ENCODE results near the gene SESN2. TPM values are rescaled to one million over a fixed set of nuclear protein-coding genes. Genes with fewer than 3 reads are reported as not detected.

SESN2 gene
- total RNA-seq, 2 donors from 2014 or later: 12.3 to 15.2 TPM

DNA sequence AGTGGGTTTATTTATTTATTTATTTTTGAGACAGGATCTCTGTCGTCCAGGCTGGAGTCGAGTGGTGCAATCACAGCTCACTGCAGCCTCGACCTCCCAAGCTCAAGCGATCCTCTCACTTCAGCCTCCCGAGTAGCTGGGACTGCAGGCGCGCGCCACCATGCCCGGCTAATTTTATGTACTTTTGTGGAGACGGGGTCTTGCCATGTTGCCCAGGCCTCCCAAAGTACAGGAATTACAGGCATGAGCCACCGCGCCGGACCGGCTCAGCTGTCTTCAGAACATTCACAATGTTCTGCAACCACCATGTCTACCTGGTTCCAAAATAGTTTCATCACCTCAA is 26.1 kb upstream of the SESN2 start:
- DNase-seq: no peak
- H3K36me3 ChIP-seq (ENCODE audit: control insufficient read depth, insufficient read depth, low read length): peaks cover 23% of the 10 kb centered on the region
- WGBS, 2 experiments (ENCODE audit: insufficient coverage in 1 of 2, insufficient read length in 1 of 2): 77 to 87% methylated on average over 3 to 14 of the region's 14 CpGs
- no peak overlapping the region for H3K9ac ChIP-seq (ENCODE audit: extremely low read depth, low read length, poor library complexity, severe bottlenecking)
- no peaks in the 10 kb centered on the region for H3K9me3 ChIP-seq (ENCODE audit: control insufficient read depth, low read length)
- Mint-ChIP-seq H3K9me3 (no peaks in the 10 kb centered on the region), H3K4me1 (peaks cover 4% of the 10 kb centered on the region), H3K4me3 (peak overlapping the region; percentile 99), H3K27me3 (ENCODE audit: insufficient read depth) (no peaks in the 10 kb centered on the region), H3K27ac (no peak overlapping the region), H3K36me3 (ENCODE audit: low read depth) (peaks cover 20% of the 10 kb centered on the region)
- H3K27me3 ChIP-seq (ENCODE audit: control insufficient read depth, insufficient read depth, low read length, poor library complexity, severe bottlenecking): no peaks in the 10 kb centered on the region
- TF ChIP-seq, protein P1, sequence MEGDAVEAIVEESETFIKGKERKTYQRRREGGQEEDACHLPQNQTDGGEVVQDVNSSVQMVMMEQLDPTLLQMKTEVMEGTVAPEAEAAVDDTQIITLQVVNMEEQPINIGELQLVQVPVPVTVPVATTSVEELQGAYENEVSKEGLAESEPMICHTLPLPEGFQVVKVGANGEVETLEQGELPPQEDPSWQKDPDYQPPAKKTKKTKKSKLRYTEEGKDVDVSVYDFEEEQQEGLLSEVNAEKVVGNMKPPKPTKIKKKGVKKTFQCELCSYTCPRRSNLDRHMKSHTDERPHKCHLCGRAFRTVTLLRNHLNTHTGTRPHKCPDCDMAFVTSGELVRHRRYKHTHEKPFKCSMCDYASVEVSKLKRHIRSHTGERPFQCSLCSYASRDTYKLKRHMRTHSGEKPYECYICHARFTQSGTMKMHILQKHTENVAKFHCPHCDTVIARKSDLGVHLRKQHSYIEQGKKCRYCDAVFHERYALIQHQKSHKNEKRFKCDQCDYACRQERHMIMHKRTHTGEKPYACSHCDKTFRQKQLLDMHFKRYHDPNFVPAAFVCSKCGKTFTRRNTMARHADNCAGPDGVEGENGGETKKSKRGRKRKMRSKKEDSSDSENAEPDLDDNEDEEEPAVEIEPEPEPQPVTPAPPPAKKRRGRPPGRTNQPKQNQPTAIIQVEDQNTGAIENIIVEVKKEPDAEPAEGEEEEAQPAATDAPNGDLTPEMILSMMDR (conservative IDR thresholded peaks at IDR 0.05): no peak
- H3K27ac ChIP-seq (ENCODE audit: low read depth, low read length): no peak overlapping the region
- H3K4me3 ChIP-seq (ENCODE audit: low read length): no peak overlapping the region
- H3K4me1 ChIP-seq (ENCODE audit: control insufficient read depth, insufficient read depth, low read length): no peaks in the 10 kb centered on the region

DNA sequence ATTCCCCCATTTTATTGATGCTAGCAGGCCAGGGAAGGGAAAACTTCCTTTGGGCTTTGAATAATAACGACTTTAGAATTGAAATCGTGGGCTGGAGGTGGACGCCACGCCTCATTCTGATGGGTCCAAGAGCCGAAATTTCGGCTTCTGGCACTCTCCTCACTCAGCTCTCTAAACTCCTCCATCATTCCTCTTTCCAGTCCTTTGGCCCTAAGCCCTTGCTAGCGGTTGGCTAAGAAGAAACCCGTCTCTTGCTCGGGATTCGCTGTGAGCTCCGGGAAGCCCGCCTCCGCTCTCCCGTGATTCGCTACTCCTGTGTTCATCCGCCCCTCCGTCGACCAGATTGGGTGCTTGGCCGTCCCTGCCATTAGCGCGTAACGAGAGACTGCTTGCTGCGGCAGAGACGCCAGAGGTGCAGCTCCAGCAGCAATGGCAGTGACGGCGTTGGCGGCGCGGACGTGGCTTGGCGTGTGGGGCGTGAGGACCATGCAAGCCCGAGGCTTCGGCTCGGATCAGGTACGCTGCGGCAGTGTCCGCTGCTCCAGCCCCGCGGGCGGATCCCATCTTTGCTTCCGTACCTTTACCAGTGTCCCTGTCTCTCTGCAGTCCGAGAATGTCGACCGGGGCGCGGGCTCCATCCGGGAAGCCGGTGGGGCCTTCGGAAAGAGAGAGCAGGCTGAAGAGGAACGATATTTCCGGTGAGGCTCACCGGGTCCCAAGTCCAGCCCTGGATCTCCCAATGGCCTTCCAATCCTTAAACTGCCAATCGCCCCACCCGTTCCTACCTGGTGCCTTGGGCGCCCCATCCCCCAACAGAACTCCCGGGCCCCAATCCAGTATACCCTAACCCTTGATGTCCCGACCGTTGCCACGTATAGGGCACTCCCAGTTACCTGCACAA is 23.3 kb upstream of the SESN2 start, which contains the start of gene ATP5IF1:
Gene ATP5IF1 (plus strand): TSS at position 370 of the 901 bp plus-strand sequence. CDS start 60 bp downstream, at position 430.
- no peaks in the 10 kb centered on the region for H3K9me3 Mint-ChIP-seq

DNA sequence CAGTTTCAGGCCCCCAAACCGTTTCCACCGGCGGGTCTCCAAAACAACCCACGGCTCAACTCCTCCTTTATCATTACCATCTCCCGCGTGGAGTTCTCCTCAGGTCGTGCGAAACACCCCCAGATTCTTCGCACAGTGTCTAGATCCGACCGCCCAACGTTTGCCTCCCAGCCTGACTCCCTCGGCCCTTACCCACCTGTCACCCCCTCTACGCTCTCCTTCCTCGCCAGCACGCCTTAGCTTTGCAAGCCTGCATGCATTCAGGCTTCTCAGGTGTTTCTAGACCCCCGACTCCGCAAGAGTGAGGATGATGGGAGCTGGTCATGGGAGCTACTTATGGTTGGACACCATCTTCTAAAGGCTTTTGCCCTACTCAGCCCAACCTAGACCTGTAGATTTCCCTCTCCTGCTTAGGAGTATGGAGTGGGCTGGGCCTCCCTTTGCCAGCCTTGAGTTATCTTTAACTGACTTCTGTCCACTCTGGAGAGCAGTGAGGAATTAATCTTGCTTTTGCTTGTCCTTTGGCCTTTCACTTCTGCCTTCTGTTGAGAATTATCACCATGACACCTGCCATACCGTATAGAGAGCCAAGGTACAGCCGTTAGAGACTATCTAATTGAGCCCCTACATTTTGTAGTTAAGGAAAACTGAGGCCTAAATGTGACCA is 22.5 kb upstream of the SESN2 start:
- TF ChIP-seq, protein P1 (conservative IDR thresholded peaks at IDR 0.05): no peak
- no peaks in the 10 kb centered on the region for H3K4me1 ChIP-seq (ENCODE audit: control insufficient read depth, insufficient read depth, low read length)
- peak overlapping the region; percentile 73 for H3K9ac ChIP-seq (ENCODE audit: extremely low read depth, low read length, poor library complexity, severe bottlenecking)
- H3K27me3 ChIP-seq (ENCODE audit: control insufficient read depth, insufficient read depth, low read length, poor library complexity, severe bottlenecking): no peaks in the 10 kb centered on the region
- 11 to 14% methylated on average over 16 to 20 of the region's 20 CpGs for WGBS, 2 experiments (ENCODE audit: insufficient coverage in 1 of 2, insufficient read length in 1 of 2)
- Mint-ChIP-seq H3K27me3 (ENCODE audit: insufficient read depth) (no peaks in the 10 kb centered on the region), H3K4me1 (peaks cover 6% of the 10 kb centered on the region), H3K27ac (no peak overlapping the region), H3K9me3 (no peaks in the 10 kb centered on the region), H3K36me3 (ENCODE audit: low read depth) (peaks cover 6% of the 10 kb centered on the region), H3K4me3 (no peak overlapping the region)
- DNase-seq: no peak
- H3K27ac ChIP-seq (ENCODE audit: low read depth, low read length): no peak overlapping the region
- peaks cover 10% of the 10 kb centered on the region for H3K36me3 ChIP-seq (ENCODE audit: control insufficient read depth, insufficient read depth, low read length)
- no peaks in the 10 kb centered on the region for H3K9me3 ChIP-seq (ENCODE audit: control insufficient read depth, low read length)
- H3K4me3 ChIP-seq (ENCODE audit: low read length): peak overlapping the region; percentile 94

More for the DNA sequence above, 23.3 kb upstream of the SESN2 start, which contains the start of gene ATP5IF1:
- peak within 1 kb of the TSS; percentile 73 for H3K9ac ChIP-seq (ENCODE audit: extremely low read depth, low read length, poor library complexity, severe bottlenecking)
- peak within 1 kb of the TSS; percentile 94 for H3K4me3 ChIP-seq (ENCODE audit: low read length)
- H3K27me3 ChIP-seq (ENCODE audit: control insufficient read depth, insufficient read depth, low read length, poor library complexity, severe bottlenecking): no peaks in the 10 kb centered on the region
- Mint-ChIP-seq H3K27me3 (ENCODE audit: insufficient read depth) (no peaks in the 10 kb centered on the region), H3K36me3 (ENCODE audit: low read depth) (peaks cover 6% of the 10 kb centered on the region), H3K4me3 (no peak within 1 kb of the TSS), H3K27ac (no peak within 1 kb of the TSS), H3K4me1 (peaks cover 6% of the 10 kb centered on the region)
- WGBS, 2 experiments (ENCODE audit: insufficient coverage in 1 of 2, insufficient read length in 1 of 2): 0% methylated on average over 15 to 60 of the region's 60 CpGs
- no peaks in the 10 kb centered on the region for H3K9me3 ChIP-seq (ENCODE audit: control insufficient read depth, low read length)
- no peak within 1 kb of the TSS for H3K27ac ChIP-seq (ENCODE audit: low read depth, low read length)
- H3K4me1 ChIP-seq (ENCODE audit: control insufficient read depth, insufficient read depth, low read length): no peaks in the 10 kb centered on the region
- DNase-seq: peak; percentile 98
- peaks cover 10% of the 10 kb centered on the region for H3K36me3 ChIP-seq (ENCODE audit: control insufficient read depth, insufficient read depth, low read length)
- TF ChIP-seq, protein P1 (conservative IDR thresholded peaks at IDR 0.05): no peak

Measured in endodermal cell (in vitro differentiated cells).